Astrocyte (in vitro differentiated cells and primary cell): ENCODE data around the gene XXYLT1. TPM values are rescaled to one million over a fixed set of nuclear protein-coding genes. Genes with fewer than 3 reads are reported as not detected.
A peak's percentile ranks its signal among the peaks of the same experiment; 100 is the strongest.

ENCODE experiments used
- DNase-seq: peaks from one replicate; pipeline ENCODE4 v3.0.0-alpha.2; 2010; ENCODE audit warnings: low read depth
- FAIRE-seq: peaks from 2 replicates; lab custom pipeline; 2011; peaks lifted over from hg19 to GRCh38; lab: Jason Lieb, UNC
- H2AFZ ChIP-seq: 2 replicates; pipeline ENCODE4 v1.6.0; 2012; ENCODE audit warnings: low read depth, low read length, inconsistent platforms
- H3K27ac ChIP-seq: 2 replicates; pipeline ENCODE4 v1.5.1; 2011; ENCODE audit warnings: low read depth, low read length, inconsistent platforms
- H3K27me3 ChIP-seq: 2 replicates; pipeline ENCODE4 v1.6.0; 2011; ENCODE audit warnings: low read length, inconsistent platforms; ENCODE audit not compliant: insufficient read depth
- H3K36me3 ChIP-seq: 2 replicates; pipeline ENCODE4 v1.5.1; 2011; ENCODE audit warnings: low read length, inconsistent platforms; ENCODE audit not compliant: insufficient read depth
- H3K4me1 ChIP-seq: 2 replicates; pipeline ENCODE4 v1.5.1; 2011; ENCODE audit warnings: low read length, inconsistent platforms; ENCODE audit not compliant: insufficient read depth
- H3K4me2 ChIP-seq: 2 replicates; pipeline ENCODE4 v1.6.0; 2012; ENCODE audit warnings: low read length, inconsistent platforms
- H3K4me3 ChIP-seq: 2 replicates; pipeline ENCODE4 v1.5.1; 2011; ENCODE audit warnings: low read depth, mild to moderate bottlenecking, low read length, inconsistent platforms; ENCODE audit not compliant: insufficient read depth
- H3K79me2 ChIP-seq: 2 replicates; pipeline ENCODE4 v1.6.0; 2012; ENCODE audit warnings: mild to moderate bottlenecking, low read length, inconsistent platforms; ENCODE audit not compliant: insufficient read depth
- H3K9ac ChIP-seq: 2 replicates; pipeline ENCODE4 v1.6.0; 2012; ENCODE audit warnings: mild to moderate bottlenecking, low read length, inconsistent platforms
- H3K9me3 ChIP-seq: 2 replicates; pipeline ENCODE4 v1.5.1; 2012; ENCODE audit warnings: low read depth, mild to moderate bottlenecking, low read length, inconsistent platforms; ENCODE audit not compliant: insufficient read depth
- H4K20me1 ChIP-seq: 2 replicates; pipeline ENCODE4 v1.6.0; 2012; ENCODE audit warnings: low read length, inconsistent platforms; ENCODE audit not compliant: insufficient read depth
- H3K27ac Mint-ChIP-seq: one replicate; pipeline ENCODE4 v1.8.0; 2021; ENCODE audit warnings: mild to moderate bottlenecking, mixed read lengths; ENCODE audit not compliant: unreplicated experiment
- H3K27me3 Mint-ChIP-seq: one replicate; pipeline ENCODE4 v1.8.0; 2021; ENCODE audit warnings: low read depth, mixed read lengths; ENCODE audit not compliant: unreplicated experiment
- H3K36me3 Mint-ChIP-seq: one replicate; pipeline ENCODE4 v1.8.0; 2021; ENCODE audit warnings: low read depth, mixed read lengths; ENCODE audit not compliant: unreplicated experiment
- H3K4me1 Mint-ChIP-seq: one replicate; pipeline ENCODE4 v1.8.0; 2021; ENCODE audit warnings: low read depth, mixed read lengths; ENCODE audit not compliant: unreplicated experiment
- H3K4me3 Mint-ChIP-seq: one replicate; pipeline ENCODE4 v1.8.0; 2021; ENCODE audit warnings: mild to moderate bottlenecking, moderate library complexity, mixed read lengths; ENCODE audit not compliant: unreplicated experiment
- H3K9me3 Mint-ChIP-seq: one replicate; pipeline ENCODE4 v1.8.0; 2021; ENCODE audit warnings: mild to moderate bottlenecking, mixed read lengths; ENCODE audit not compliant: unreplicated experiment
- EZH2 ChIP-seq: IDR thresholded peaks from 2 replicates; pipeline ENCODE4 v1.6.1; 2012; ENCODE audit warnings: mild to moderate bottlenecking, low read length, inconsistent platforms; ENCODE audit not compliant: insufficient read depth
- total RNA-seq: library from RNA; stranded (reverse); gene quantifications from 2 replicates; pipeline ENCODE4 v1.2.1, GENCODE V29; 2021
- TF ChIP-seq, protein P1 (sequence below): IDR thresholded peaks from 2 replicates; pipeline ENCODE4 v1.5.1; 2011; ENCODE audit warnings: low read depth, mild to moderate bottlenecking, inconsistent platforms, low read length, moderate library complexity; ENCODE audit not compliant: insufficient read depth

The XXYLT1 gene
- total RNA-seq, 1 donor from 2014 or later, result 26.2 TPM

DNA sequence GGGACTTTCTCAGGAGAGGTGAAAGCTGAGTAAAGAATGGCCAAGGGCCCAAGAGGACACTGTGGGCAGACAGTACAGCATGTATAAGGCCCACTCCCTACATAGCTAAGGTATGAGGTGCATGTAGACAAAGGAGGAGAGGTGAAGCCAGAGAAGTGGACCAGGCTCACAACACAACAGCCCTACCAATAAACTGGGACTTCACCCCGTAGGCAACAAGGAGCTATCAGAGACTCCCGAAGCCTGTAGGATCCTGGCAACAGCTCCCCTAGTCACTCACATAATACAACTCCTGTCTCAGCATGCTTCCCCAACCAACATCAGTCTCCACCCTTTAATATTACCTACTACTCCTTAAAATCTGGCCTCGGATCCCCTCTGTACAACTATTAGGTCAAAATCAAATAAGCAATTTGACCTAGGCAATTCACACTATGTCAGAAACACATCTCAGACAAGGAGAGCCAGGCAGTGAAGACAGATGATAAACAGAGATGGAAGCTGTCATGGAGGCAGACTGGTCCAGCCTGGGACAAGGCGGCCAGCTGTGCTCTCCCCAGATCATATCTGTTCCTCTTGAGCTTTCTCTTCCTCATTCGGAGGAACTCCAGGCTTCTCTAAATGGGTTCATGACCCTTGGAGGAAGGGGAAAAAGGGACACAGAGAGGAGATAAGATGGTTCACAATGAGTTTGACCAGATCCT, 1.4 kb downstream of the XXYLT1 start:
- DNase-seq (no peak), FAIRE-seq (no peak)
- Mint-ChIP-seq H3K27ac (peak overlapping the region; percentile 5), H3K27me3 (no peaks in the 10 kb centered on the region), H3K4me1 (no peaks in the 10 kb centered on the region), H3K4me3 (peak overlapping the region; percentile 91), H3K9me3 (no peaks in the 10 kb centered on the region), H3K36me3 (peaks cover 5% of the 10 kb centered on the region)
- Histone ChIP-seq H2AFZ (no peak overlapping the region), H3K9me3 (no peaks in the 10 kb centered on the region), H3K27me3 (no peaks in the 10 kb centered on the region), H3K4me1 (peaks cover 18% of the 10 kb centered on the region), H3K79me2 (peaks cover 33% of the 10 kb centered on the region), H4K20me1 (peaks cover 31% of the 10 kb centered on the region), H3K36me3 (peaks cover 4% of the 10 kb centered on the region), H3K9ac (peak overlapping the region; percentile 79), H3K4me3 (peak overlapping the region; percentile 80), H3K4me2 (peak overlapping the region; percentile 90), H3K27ac (no peak overlapping the region)
- TF ChIP-seq, protein P1, sequence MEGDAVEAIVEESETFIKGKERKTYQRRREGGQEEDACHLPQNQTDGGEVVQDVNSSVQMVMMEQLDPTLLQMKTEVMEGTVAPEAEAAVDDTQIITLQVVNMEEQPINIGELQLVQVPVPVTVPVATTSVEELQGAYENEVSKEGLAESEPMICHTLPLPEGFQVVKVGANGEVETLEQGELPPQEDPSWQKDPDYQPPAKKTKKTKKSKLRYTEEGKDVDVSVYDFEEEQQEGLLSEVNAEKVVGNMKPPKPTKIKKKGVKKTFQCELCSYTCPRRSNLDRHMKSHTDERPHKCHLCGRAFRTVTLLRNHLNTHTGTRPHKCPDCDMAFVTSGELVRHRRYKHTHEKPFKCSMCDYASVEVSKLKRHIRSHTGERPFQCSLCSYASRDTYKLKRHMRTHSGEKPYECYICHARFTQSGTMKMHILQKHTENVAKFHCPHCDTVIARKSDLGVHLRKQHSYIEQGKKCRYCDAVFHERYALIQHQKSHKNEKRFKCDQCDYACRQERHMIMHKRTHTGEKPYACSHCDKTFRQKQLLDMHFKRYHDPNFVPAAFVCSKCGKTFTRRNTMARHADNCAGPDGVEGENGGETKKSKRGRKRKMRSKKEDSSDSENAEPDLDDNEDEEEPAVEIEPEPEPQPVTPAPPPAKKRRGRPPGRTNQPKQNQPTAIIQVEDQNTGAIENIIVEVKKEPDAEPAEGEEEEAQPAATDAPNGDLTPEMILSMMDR, result no peak
- TF ChIP-seq EZH2, result no peak

DNA sequence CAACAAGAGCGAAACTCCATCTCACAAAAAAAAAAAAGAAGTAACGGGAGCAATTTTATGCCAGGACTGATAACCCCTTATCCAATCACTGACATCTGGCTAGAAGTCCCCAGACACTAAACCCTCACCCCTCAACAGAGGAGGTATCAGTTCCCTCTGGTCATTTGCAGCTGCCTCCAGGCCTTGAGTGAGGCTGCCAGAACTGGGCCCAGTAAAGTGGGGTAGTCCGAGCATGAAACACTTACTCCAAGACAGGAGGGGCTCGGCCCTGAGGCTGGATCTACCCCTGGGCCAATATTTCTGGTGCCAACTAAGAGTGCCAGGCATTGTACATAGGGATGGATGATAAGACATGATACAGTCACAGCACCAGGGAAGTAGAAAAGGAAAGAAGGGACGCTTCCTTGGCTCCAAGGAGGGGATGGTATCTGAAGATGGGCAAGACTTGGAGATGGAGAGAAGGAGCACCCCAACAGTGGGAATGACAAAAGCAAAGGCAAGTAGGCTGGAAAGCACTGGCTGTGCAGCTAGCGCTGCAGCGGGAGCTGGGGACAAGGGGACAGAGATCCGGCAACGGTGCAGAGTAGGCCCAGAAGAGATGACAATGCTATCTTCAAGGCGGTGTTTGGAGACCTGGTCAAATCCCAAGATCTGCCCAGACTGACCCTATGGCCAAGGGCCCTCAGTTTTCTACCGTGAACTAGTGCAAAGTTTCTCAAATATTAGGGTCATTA, 2.2 kb downstream of the XXYLT1 start:
- Histone ChIP-seq H3K36me3 (peaks cover 4% of the 10 kb centered on the region), H3K79me2 (peaks cover 39% of the 10 kb centered on the region), H4K20me1 (peaks cover 34% of the 10 kb centered on the region), H3K4me1 (peaks cover 18% of the 10 kb centered on the region), H3K4me2 (no peak overlapping the region), H3K9ac (no peak overlapping the region), H3K4me3 (no peak overlapping the region), H3K9me3 (no peaks in the 10 kb centered on the region), H3K27ac (no peak overlapping the region), H2AFZ (no peak overlapping the region), H3K27me3 (no peaks in the 10 kb centered on the region)
- H3K27ac Mint-ChIP-seq, result no peak overlapping the region
- H3K4me1 Mint-ChIP-seq, result no peaks in the 10 kb centered on the region
- H3K9me3 Mint-ChIP-seq, result no peaks in the 10 kb centered on the region
- H3K36me3 Mint-ChIP-seq, result peaks cover 5% of the 10 kb centered on the region
- TF ChIP-seq, protein P1, result no peak
- no peak for TF ChIP-seq EZH2
- H3K27me3 Mint-ChIP-seq, result no peaks in the 10 kb centered on the region
- no peak for FAIRE-seq
- H3K4me3 Mint-ChIP-seq, result peak overlapping the region; percentile 91
- DNase-seq, result no peak

DNA sequence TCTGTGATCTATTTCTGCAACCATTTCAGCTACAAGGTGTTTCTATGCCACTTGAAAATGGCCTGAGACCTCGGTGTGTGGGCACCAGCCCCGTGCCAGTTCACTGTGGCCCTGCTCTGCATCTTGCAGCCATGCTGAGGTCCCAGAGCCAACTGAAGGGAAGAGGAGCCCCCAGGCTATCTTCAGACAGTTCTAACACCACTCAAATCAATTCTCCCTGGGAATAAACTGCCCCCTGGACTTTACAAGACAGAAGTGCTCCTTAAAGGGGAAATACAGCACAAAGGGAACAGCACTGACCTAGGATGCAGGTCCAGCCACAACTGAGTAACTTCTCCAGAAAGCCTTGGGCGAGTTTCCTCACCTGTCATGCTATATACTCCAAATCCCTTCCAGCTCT, 3.9 kb downstream of the XXYLT1 start:
- peaks cover 17% of the 10 kb centered on the region for H3K4me1 ChIP-seq
- H3K4me2 ChIP-seq, result no peak overlapping the region
- H3K4me1 Mint-ChIP-seq, result no peaks in the 10 kb centered on the region
- H4K20me1 ChIP-seq, result peaks cover 44% of the 10 kb centered on the region
- no peaks in the 10 kb centered on the region for H3K27me3 Mint-ChIP-seq
- FAIRE-seq (no peak), DNase-seq (no peak)
- no peak overlapping the region for H3K27ac Mint-ChIP-seq
- no peaks in the 10 kb centered on the region for H3K9me3 ChIP-seq
- H3K9ac ChIP-seq, result no peak overlapping the region
- no peaks in the 10 kb centered on the region for H3K27me3 ChIP-seq
- H3K36me3 Mint-ChIP-seq, result peaks cover 5% of the 10 kb centered on the region
- H3K4me3 ChIP-seq, result no peak overlapping the region
- H3K27ac ChIP-seq, result no peak overlapping the region
- no peak overlapping the region for H2AFZ ChIP-seq
- peaks cover 4% of the 10 kb centered on the region for H3K36me3 ChIP-seq
- no peak overlapping the region for H3K4me3 Mint-ChIP-seq
- TF ChIP-seq, protein P1, result no peak
- no peak for TF ChIP-seq EZH2
- H3K79me2 ChIP-seq, result peaks cover 42% of the 10 kb centered on the region
- no peaks in the 10 kb centered on the region for H3K9me3 Mint-ChIP-seq
